VCaP (cell line): ENCODE data around the gene SEC14L5.

Source experiments
- H3K27ac ChIP-seq: fragments of 450-650 bp; 2 replicates; pipeline ENCODE4 v1.5.1; 2017
- TF ChIP-seq, protein P1 (sequence below): fragments of 450-650 bp; conservative IDR thresholded peaks from 2 replicates; pipeline ENCODE4 v1.5.1; 2017; ENCODE audit warnings: mild to moderate bottlenecking, moderate library complexity

SEC14L5 gene

GRCh38 chr16:5003211-5003610 is 45.1 kb downstream of the SEC14L5 start:
- TF ChIP-seq, protein P1, sequence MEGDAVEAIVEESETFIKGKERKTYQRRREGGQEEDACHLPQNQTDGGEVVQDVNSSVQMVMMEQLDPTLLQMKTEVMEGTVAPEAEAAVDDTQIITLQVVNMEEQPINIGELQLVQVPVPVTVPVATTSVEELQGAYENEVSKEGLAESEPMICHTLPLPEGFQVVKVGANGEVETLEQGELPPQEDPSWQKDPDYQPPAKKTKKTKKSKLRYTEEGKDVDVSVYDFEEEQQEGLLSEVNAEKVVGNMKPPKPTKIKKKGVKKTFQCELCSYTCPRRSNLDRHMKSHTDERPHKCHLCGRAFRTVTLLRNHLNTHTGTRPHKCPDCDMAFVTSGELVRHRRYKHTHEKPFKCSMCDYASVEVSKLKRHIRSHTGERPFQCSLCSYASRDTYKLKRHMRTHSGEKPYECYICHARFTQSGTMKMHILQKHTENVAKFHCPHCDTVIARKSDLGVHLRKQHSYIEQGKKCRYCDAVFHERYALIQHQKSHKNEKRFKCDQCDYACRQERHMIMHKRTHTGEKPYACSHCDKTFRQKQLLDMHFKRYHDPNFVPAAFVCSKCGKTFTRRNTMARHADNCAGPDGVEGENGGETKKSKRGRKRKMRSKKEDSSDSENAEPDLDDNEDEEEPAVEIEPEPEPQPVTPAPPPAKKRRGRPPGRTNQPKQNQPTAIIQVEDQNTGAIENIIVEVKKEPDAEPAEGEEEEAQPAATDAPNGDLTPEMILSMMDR, result no peak
- no peak overlapping the region for H3K27ac ChIP-seq

DNA sequence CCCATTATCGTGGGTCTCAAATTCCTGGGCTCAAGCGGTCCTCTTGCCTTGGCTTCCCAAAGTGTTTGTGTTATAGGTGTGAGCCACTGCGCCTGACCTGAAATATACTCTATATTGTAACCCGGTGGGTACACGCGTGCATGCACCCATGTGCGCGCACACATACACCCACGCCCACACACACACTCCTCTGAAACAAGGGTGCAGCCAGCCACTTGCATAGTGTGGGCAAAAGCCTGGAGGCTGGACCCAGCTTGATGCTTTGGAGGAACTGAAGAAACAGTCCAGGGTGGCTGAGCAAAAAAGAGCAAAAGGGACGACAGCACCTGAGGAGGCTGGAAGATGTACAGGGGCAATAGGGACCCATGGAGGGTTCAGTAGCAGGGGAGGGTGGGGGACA is 45.7 kb downstream of the SEC14L5 start:
- H3K27ac ChIP-seq, result no peak overlapping the region
- TF ChIP-seq, protein P1, result no peak

DNA sequence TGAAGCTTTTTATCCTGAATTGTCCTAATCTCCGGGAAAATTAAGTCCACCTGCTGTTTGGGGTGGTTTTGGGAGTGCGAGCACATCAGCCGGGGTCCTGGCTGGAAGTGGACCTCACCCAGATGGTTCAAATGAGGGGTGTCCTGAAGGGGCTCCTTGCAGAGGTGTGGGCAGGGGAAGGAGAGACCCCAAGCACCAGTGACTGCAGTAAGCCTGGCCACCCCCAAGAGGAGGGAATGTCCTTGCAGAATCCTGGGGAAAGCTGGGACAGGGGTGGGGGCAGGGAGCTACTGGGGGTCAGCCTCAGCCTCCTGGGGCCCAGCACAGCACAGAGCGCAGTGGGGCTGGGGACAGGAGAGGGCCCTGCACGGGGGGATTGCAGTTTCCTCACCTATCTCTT is 46.2 kb downstream of the SEC14L5 start:
- TF ChIP-seq, protein P1, result no peak
- no peak overlapping the region for H3K27ac ChIP-seq

- TF ChIP-seq, protein P1, result no peak
- H3K27ac ChIP-seq, result no peak overlapping the region
Measured at GRCh38 chr16:5005916-5006315, 47.8 kb downstream of the SEC14L5 start.

DNA sequence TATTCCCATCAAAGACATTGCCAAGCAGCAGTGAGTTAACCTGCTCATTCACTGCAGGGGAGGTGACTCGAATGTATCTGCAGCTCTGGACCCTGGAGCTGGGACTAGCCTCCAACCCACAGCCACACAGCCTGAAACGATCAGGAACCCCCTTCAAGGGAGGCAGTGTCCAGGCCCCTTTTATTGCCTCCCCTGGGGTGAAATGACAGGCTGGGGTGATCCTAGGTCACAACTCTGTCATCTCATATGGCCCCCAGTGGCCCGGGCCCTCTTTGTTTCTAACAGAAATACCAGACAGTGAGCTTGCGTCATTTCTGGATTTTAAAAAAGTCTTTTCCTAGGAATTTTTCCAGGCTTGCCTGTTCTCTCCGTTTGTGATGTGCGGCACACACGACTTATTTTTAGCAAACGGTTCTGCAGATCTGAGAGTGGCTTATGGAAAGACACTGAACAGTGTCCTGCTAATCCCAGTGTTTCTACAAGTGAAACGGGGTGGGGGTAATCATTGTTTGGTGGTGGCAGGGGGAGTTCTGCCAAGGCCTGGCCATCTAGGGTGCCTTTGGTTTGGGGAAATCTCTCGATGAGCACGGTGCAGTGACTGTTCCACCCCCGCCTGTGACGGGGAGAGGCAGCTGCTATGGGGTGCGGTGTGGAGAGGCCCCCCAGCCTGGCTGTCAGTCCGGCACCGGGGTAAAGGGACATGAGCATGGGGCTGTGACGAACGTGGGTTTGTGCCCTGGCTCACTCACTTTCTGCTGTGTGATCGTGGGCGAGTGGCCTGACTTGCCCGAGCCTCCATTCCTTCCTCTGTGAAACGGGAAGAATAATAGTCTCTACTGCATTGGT is 48.4 kb downstream of the SEC14L5 start:
- TF ChIP-seq, protein P1, result no peak
- no peak overlapping the region for H3K27ac ChIP-seq

DNA sequence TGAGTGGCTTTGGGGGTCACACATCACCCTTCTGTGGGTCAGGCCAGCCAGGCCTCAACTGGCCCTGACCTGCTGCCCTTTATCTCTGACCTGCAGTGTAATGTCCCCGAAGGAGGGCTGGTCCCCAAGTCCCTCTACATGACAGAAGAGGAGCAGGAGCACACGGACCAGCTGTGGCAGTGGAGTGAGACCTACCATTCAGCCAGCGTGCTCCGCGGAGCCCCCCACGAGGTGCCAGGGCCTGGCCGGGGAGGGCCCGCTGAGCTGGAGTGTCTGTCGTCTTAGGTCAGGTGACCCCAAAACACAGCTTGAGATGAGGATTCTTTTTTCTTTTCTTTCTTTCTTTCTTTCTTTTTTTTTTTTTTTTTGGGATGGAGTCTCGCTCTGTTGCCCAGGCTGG is 49.1 kb downstream of the SEC14L5 start:
- TF ChIP-seq, protein P1, result no peak
- H3K27ac ChIP-seq, result no peak overlapping the region

DNA sequence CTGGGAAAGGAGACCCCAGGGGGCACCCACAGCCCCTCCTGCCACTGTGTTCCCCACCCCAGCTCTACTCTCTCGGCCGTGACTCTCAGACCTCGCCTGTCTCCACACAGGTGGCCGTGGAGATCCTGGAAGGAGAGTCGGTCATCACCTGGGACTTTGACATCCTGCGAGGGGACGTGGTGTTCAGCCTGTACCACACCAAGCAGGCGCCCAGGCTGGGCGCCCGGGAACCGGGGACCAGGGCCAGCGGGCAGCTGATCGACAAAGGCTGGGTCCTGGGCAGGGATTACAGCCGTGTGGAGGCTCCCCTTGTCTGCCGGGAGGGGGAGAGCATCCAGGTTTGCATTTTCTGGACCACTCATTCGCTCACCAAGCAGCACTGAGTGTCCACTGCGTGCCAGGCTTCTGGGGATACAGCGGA is 50.2 kb downstream of the SEC14L5 start:
- no peak overlapping the region for H3K27ac ChIP-seq
- TF ChIP-seq, protein P1, result no peak
